Measurements from ENCODE around the gene SCAPER. TPM values are rescaled to one million over a fixed set of nuclear protein-coding genes. Genes with fewer than 3 reads are reported as not detected.

The SCAPER gene
- total RNA-seq, 1 experiment from 2014 or later: 14.7 TPM

GRCh38 chr15:76932135-76932966, 27.2 kb upstream of the SCAPER start:
- DNase-seq (ENCODE audit: low read depth, low spot score): no peak
- Histone ChIP-seq H3K4me1 (ENCODE audit: control insufficient read depth in 1 of 2, insufficient read depth in 2 of 2, low read length in 2 of 2) (peaks cover 5 to 7% of the 10 kb centered on the region in 2 experiments; a peak in 2 of 4 replicates), H4K20me1 (ENCODE audit: insufficient read depth) (no peaks in the 10 kb centered on the region), H3K9me2 (ENCODE audit: insufficient read depth) (no peaks in the 10 kb centered on the region), H2AFZ (ENCODE audit: low read depth, low read length, poor library complexity, severe bottlenecking) (no peak overlapping the region), H3K9ac (ENCODE audit: low read length) (peak overlapping the region; percentile 82), H3K27me3 (ENCODE audit: insufficient read depth, low read length) (no peaks in the 10 kb centered on the region), H3K4me2 (ENCODE audit: low read length) (peak overlapping the region; percentile 87), H3K36me3 (ENCODE audit: control insufficient read depth in 1 of 2, insufficient read depth in 2 of 2, low read length in 2 of 2) (peaks cover 13 to 20% of the 10 kb centered on the region in 2 experiments; a peak in 2 of 4 replicates), H3K79me2 (ENCODE audit: insufficient read depth, low read length) (peaks cover 14% of the 10 kb centered on the region; the same call in 1 of the 2 replicates), H3K27ac (ENCODE audit: low read depth, low read length) (peak overlapping the region; percentile 65; the same call in 1 of the 2 replicates), H3K9me3 (ENCODE audit: control insufficient read depth in 1 of 2, insufficient read depth in 1 of 2, low read depth in 1 of 2, low read length in 2 of 2) (no peaks in the 10 kb centered on the region), H3K4me3 (replicated peaks in 1 of 2; ENCODE audit: low read depth in 1 of 2, low read length in 2 of 2) (peak overlapping the region; percentile 81 to 83)
- ChIA-PET POLR2A (interaction anchor here (2.1 kb wide), 1 partner anchor 9 kb away, joined by 9 read pairs; no protein-coding TSS in a partner anchor), RAD21 (ENCODE audit: low non-redundant PET in 1 of 2, low total read pairs in 2 of 2, uncharacterized antibody in 2 of 2, unreplicated experiment in 2 of 2) (no interaction called here), CTCF (no interaction called here)
- intact Hi-C loops (cut with micrococcal nuclease): no loop called here
- ATAC-seq: no peak
- TF ChIP-seq ZFX (IDR thresholded peaks at IDR 0.05) (peak; percentile 70), ZBTB33 (IDR thresholded peaks at IDR 0.05; ENCODE audit: extremely low read depth, insufficient replicate concordance, low read length) (no peak)
- TSS peak; percentile 57 for BruUV-seq (replicated peaks)

All from HCT116 (cell line).